Mesenchymal stem cell (in vitro differentiated cells and primary cell): ENCODE data around the gene AIFM3.

Experiments
- DNase-seq: peaks from one replicate; pipeline ENCODE4 v3.0.0-alpha.2; 2013
- H2AFZ ChIP-seq: one replicate; pipeline ENCODE4 v1.6.1; 2013; ENCODE audit warnings: low read depth, mild to moderate bottlenecking, control low read depth, inconsistent platforms, low read length, moderate library complexity
- H2AK5ac ChIP-seq: 2 replicates; pipeline ENCODE4 v1.6.1; 2013; ENCODE audit warnings: low read length, moderate library complexity, mild to moderate bottlenecking, inconsistent platforms; ENCODE audit not compliant: severe bottlenecking
- H2BK120ac ChIP-seq: one replicate; pipeline ENCODE4 v1.6.1; 2013; ENCODE audit warnings: low read depth, mild to moderate bottlenecking, inconsistent platforms, low read length, moderate library complexity
- H2BK12ac ChIP-seq, 2 experiments: one replicate each; pipeline ENCODE4 v1.6.1; 2013; ENCODE audit warnings: inconsistent platforms in 2 of 2, low read length in 2 of 2, mild to moderate bottlenecking in 2 of 2, moderate library complexity in 2 of 2, control low read depth in 1 of 2
- H2BK15ac ChIP-seq: one replicate; pipeline ENCODE4 v1.6.1; 2013; ENCODE audit warnings: mild to moderate bottlenecking, low read depth, inconsistent platforms; ENCODE audit not compliant: poor library complexity, severe bottlenecking
- H2BK5ac ChIP-seq: 2 replicates; pipeline ENCODE4 v1.6.1; 2013; ENCODE audit warnings: low read depth, mild to moderate bottlenecking, low read length, control low read depth, inconsistent platforms; ENCODE audit not compliant: poor library complexity, severe bottlenecking
- H3K14ac ChIP-seq, 2 experiments: one replicate each; pipeline ENCODE4 v1.6.1; 2013; ENCODE audit warnings: inconsistent platforms in 2 of 2, low read length in 2 of 2, control low read depth in 1 of 2, mild to moderate bottlenecking in 1 of 2, moderate library complexity in 1 of 2
- H3K18ac ChIP-seq, 2 experiments: one replicate each; pipeline ENCODE4 v1.6.1; 2013; ENCODE audit warnings: inconsistent platforms in 2 of 2, low read length in 2 of 2, control low read depth in 1 of 2, low read depth in 1 of 2, mild to moderate bottlenecking in 1 of 2
- H3K23ac ChIP-seq, 2 experiments: one replicate each; pipeline ENCODE4 v1.6.1; 2013; ENCODE audit warnings: inconsistent platforms in 2 of 2, low read length in 2 of 2, mild to moderate bottlenecking in 2 of 2, moderate library complexity in 2 of 2, control low read depth in 1 of 2
- H3K27ac ChIP-seq: 2 replicates; pipeline ENCODE4 v1.5.1; 2013; ENCODE audit warnings: mild to moderate bottlenecking, moderate library complexity, low read length, control low read depth, inconsistent platforms; ENCODE audit not compliant: poor library complexity, severe bottlenecking
- H3K27me3 ChIP-seq, 2 experiments: 2 replicates each; pipeline versions ENCODE4 v1.6.1 to v1.7.0; 2013; ENCODE audit warnings: low read length in 2 of 2, mild to moderate bottlenecking in 2 of 2, moderate library complexity in 2 of 2, control low read depth in 1 of 2, inconsistent platforms in 1 of 2; ENCODE audit not compliant: control insufficient read depth in 1 of 2, insufficient read depth in 1 of 2
- H3K36me3 ChIP-seq, 2 experiments: 2 replicates each; pipeline versions ENCODE4 v1.6.1 to v1.7.0; 2013; ENCODE audit warnings: low read length in 2 of 2, control low read depth in 1 of 2, inconsistent platforms in 1 of 2, low read depth in 1 of 2, mild to moderate bottlenecking in 1 of 2; ENCODE audit not compliant: insufficient read depth in 2 of 2, control insufficient read depth in 1 of 2
- H3K4ac ChIP-seq, 2 experiments: one replicate each; pipeline ENCODE4 v1.6.1; 2013; ENCODE audit warnings: inconsistent platforms in 2 of 2, low read length in 2 of 2, mild to moderate bottlenecking in 2 of 2, moderate library complexity in 2 of 2, control low read depth in 1 of 2, low read depth in 1 of 2
- H3K4me1 ChIP-seq: 2 replicates; pipeline ENCODE4 v1.6.1; 2013; ENCODE audit warnings: low read depth, low read length, control low read depth; ENCODE audit not compliant: control insufficient read depth, insufficient read depth
- H3K4me2 ChIP-seq: 2 replicates; pipeline ENCODE4 v1.6.1; 2013; ENCODE audit warnings: low read length, mild to moderate bottlenecking, inconsistent platforms; ENCODE audit not compliant: poor library complexity, severe bottlenecking
- H3K4me3 ChIP-seq, 2 experiments: 2 replicates each; pipeline versions ENCODE4 v1.5.1 to v1.7.0; 2013; ENCODE audit warnings: low read length in 2 of 2, mild to moderate bottlenecking in 2 of 2, control low read depth in 1 of 2, low read depth in 1 of 2; ENCODE audit not compliant: insufficient read depth in 1 of 2
- H3K79me1 ChIP-seq: replicated peaks from 2 replicates; pipeline ENCODE4 v1.6.1; 2013; ENCODE audit warnings: mild to moderate bottlenecking, control low read depth, low read length, inconsistent platforms; ENCODE audit not compliant: poor library complexity, severe bottlenecking
- H3K9ac ChIP-seq: 2 replicates; pipeline ENCODE4 v1.7.0; 2013; ENCODE audit warnings: mild to moderate bottlenecking, low read length, moderate library complexity
- H3K9me3 ChIP-seq: 2 replicates; pipeline ENCODE4 v1.7.0; 2013; ENCODE audit warnings: mild to moderate bottlenecking, low read length; ENCODE audit not compliant: control insufficient read depth
- H4K8ac ChIP-seq: one replicate; pipeline ENCODE4 v1.6.1; 2013; ENCODE audit warnings: inconsistent platforms, mild to moderate bottlenecking, low read length, moderate library complexity
- H4K91ac ChIP-seq: one replicate; pipeline ENCODE4 v1.6.1; 2013; ENCODE audit warnings: mild to moderate bottlenecking, low read length, inconsistent platforms
- WGBS: methylation state at CpG from one replicate; pipeline ENCODE4 v1.1.7; 2013; ENCODE audit warnings: mixed read lengths; 5-methylcytosine and 5-hydroxymethylcytosine counted together

AIFM3 gene

DNA sequence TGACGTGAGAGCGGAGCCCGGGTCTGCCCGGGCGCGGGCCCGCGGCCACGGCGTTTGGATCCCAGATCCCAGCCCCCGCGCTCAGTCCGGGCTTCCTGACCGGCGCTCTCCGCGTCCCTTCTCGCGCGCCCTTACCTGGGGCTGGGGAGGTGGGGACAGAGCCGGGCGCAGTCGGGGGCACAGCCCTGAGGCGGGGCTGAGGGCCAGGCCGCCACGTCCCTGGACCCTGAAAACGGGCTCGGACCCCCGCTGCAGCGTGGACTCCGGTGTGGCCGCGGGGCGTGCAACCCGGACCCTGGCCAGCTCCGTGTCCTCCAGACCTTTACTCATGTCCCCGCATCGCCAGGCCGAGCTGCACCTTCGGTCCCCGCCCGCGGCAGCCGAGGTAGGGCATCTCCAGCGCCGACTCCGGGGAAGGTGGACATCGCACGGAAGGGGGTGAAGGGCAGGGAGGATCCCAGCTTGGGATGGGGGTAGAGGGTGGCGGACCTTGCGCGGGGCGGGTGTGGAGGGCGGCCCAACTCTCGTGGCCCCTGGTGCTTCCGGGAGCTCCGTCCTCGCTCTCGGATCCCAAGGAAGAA, 9.9 kb upstream of the AIFM3 start:
- H3K4ac ChIP-seq, result peak overlapping the region in 1 of 2 experiments; percentile 29
- peak overlapping the region; percentile 96 for H4K8ac ChIP-seq
- H3K18ac ChIP-seq, result peak overlapping the region; percentile 65 to 67
- H3K27ac ChIP-seq, result no peak overlapping the region
- H2BK12ac ChIP-seq, result peak overlapping the region in 1 of 2 experiments; percentile 94
- H4K91ac ChIP-seq, result peak overlapping the region; percentile 20
- no peaks in the 10 kb centered on the region for H3K9me3 ChIP-seq
- DNase-seq, result peak; percentile 29
- H3K4me1 ChIP-seq, result peaks cover 27% of the 10 kb centered on the region
- peak overlapping the region; percentile 57 to 92 for H3K4me3 ChIP-seq
- H2AK5ac ChIP-seq, result no peak overlapping the region
- H3K4me2 ChIP-seq, result peak overlapping the region; percentile 69
- peaks cover 24% of the 10 kb centered on the region for H3K79me1 ChIP-seq
- WGBS, result 3% methylated on average over 50 of the region's 59 CpGs
- peak overlapping the region; percentile 87 for H3K9ac ChIP-seq
- peak overlapping the region in 1 of 2 experiments; percentile 99 for H3K14ac ChIP-seq
- peak overlapping the region; percentile 79 for H2AFZ ChIP-seq
- H2BK15ac ChIP-seq, result peak overlapping the region; percentile 86
- peaks cover 20 to 26% of the 10 kb centered on the region in 2 experiments for H3K36me3 ChIP-seq
- H3K27me3 ChIP-seq, result no peaks in the 10 kb centered on the region
- peak overlapping the region in 1 of 2 experiments; percentile 6 for H3K23ac ChIP-seq
- peak overlapping the region; percentile 64 for H2BK120ac ChIP-seq
- no peak overlapping the region for H2BK5ac ChIP-seq

DNA sequence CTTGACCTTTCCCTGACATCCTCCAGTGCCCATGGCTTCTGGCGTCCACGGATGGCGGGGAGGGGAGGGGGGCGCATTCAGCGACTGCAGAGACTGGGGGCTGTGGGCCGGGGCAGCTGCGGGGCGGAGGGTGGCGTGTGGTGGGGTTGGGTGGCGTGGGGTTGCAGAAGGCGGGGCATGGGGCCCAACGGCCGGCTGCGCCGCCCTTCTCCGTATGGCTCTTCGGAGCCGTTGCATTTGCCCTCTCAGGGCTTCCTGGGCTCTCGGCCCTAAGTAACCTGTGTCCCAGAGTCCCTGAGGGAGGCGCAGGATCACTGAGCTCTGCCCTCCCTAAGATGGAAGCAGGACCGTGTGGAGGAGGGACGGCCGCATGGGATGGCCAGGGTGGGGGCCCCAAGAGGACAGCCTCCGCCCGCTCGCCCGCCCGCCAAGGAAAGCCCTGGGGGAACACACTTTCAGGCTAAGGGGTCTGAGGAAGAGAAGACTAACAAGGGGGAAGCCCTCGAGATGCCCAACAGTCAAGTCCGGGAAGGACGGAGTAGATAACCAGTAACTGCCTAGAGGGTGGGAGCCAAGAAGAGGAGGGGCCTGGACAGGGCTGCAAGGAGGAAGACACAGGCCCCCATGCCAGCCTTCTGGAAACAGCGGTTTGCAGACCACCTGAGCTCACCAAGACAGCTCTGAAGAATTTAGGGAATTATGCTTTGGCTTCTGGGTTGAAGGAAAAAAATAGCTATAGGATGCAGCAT, 9.2 kb upstream of the AIFM3 start:
- peaks cover 0 to 5% of the 10 kb centered on the region in 2 experiments for H3K27me3 ChIP-seq
- H2BK12ac ChIP-seq, result peak overlapping the region in 1 of 2 experiments; percentile 99
- peak overlapping the region in 1 of 2 experiments; percentile 99 for H3K14ac ChIP-seq
- peak overlapping the region; percentile 86 for H2BK15ac ChIP-seq
- 10% methylated on average over 30 of the region's 32 CpGs for WGBS
- H2AK5ac ChIP-seq, result no peak overlapping the region
- no peak overlapping the region for H2BK5ac ChIP-seq
- peak overlapping the region; percentile 69 for H3K4me2 ChIP-seq
- peak overlapping the region; percentile 57 to 92 for H3K4me3 ChIP-seq
- peak overlapping the region; percentile 96 for H4K8ac ChIP-seq
- peaks cover 13 to 20% of the 10 kb centered on the region in 2 experiments for H3K36me3 ChIP-seq
- H4K91ac ChIP-seq, result no peak overlapping the region
- H3K4me1 ChIP-seq, result peaks cover 27% of the 10 kb centered on the region
- peaks cover 21% of the 10 kb centered on the region for H3K79me1 ChIP-seq
- H3K18ac ChIP-seq, result peak overlapping the region; percentile 65 to 88
- H2AFZ ChIP-seq, result peak overlapping the region; percentile 79
- peak overlapping the region in 1 of 2 experiments; percentile 6 for H3K23ac ChIP-seq
- H3K4ac ChIP-seq, result peak overlapping the region in 1 of 2 experiments; percentile 83
- no peak overlapping the region for H2BK120ac ChIP-seq
- peak overlapping the region; percentile 87 for H3K9ac ChIP-seq
- DNase-seq, result peak; percentile 42
- no peaks in the 10 kb centered on the region for H3K9me3 ChIP-seq
- H3K27ac ChIP-seq, result no peak overlapping the region

- WGBS, result 97% methylated on average over 20 of the region's 20 CpGs
- H3K4me2 ChIP-seq, result no peak overlapping the region
- H3K18ac ChIP-seq, result no peak overlapping the region
- H4K8ac ChIP-seq, result no peak overlapping the region
- peaks cover 0 to 6% of the 10 kb centered on the region in 2 experiments for H3K36me3 ChIP-seq
- no peaks in the 10 kb centered on the region for H3K9me3 ChIP-seq
- H2BK15ac ChIP-seq, result no peak overlapping the region
- no peak overlapping the region for H2AFZ ChIP-seq
- no peak overlapping the region for H3K4me3 ChIP-seq
- no peak overlapping the region for H3K27ac ChIP-seq
- no peak overlapping the region for H2BK12ac ChIP-seq
- no peak overlapping the region for H2BK120ac ChIP-seq
- no peak overlapping the region for H4K91ac ChIP-seq
- H3K4ac ChIP-seq, result no peak overlapping the region
- H3K9ac ChIP-seq, result no peak overlapping the region
- no peak overlapping the region for H3K23ac ChIP-seq
- DNase-seq, result no peak
- no peak overlapping the region for H3K14ac ChIP-seq
- H3K27me3 ChIP-seq, result peaks cover 11 to 24% of the 10 kb centered on the region in 2 experiments
- peaks cover 12% of the 10 kb centered on the region for H3K79me1 ChIP-seq
- H2AK5ac ChIP-seq, result no peak overlapping the region
- peaks cover 27% of the 10 kb centered on the region for H3K4me1 ChIP-seq
- no peak overlapping the region for H2BK5ac ChIP-seq
These were observed 7.2 kb upstream of the AIFM3 start for GRCh38 chr22:20959578-20960461.
